Liver (tissue), 9 donors: Measurements from ENCODE around the gene TMEM220. TPM values are rescaled to one million over a fixed set of nuclear protein-coding genes. Genes with fewer than 3 reads are reported as not detected.
A peak's percentile ranks its signal among the peaks of the same experiment; 100 is the strongest.

Experiments
- DNase-seq: peaks from one replicate; pipeline ENCODE4 v3.0.0-alpha.2; 2017; ENCODE audit warnings: low spot score
- H3K27ac ChIP-seq, 2 donors: one replicate each; pipeline ENCODE4 v1.7.0; 2013; ENCODE audit warnings: inconsistent platforms in 2 of 2, low read length in 2 of 2, control low read depth in 1 of 2, low read depth in 1 of 2, mild to moderate bottlenecking in 1 of 2
- H3K27me3 ChIP-seq, 4 donors: one replicate each; pipeline versions ENCODE4 v1.6.1 to v1.7.0; 2013; ENCODE audit warnings: low read length in 3 of 4, inconsistent platforms in 1 of 4, mild to moderate bottlenecking in 1 of 4, moderate library complexity in 1 of 4; ENCODE audit not compliant: control insufficient read depth in 4 of 4, insufficient read depth in 4 of 4
- H3K36me3 ChIP-seq, 4 donors: one replicate each; pipeline versions ENCODE4 v1.6.1 to v1.7.0; 2013; ENCODE audit warnings: low read length in 3 of 4, mild to moderate bottlenecking in 3 of 4, low read depth in 1 of 4, moderate library complexity in 1 of 4; ENCODE audit not compliant: control insufficient read depth in 4 of 4, insufficient read depth in 3 of 4
- H3K4me1 ChIP-seq, 4 donors: one replicate each; pipeline versions ENCODE4 v1.6.1 to v1.7.0; 2013; ENCODE audit warnings: low read length in 3 of 4, mild to moderate bottlenecking in 3 of 4, moderate library complexity in 1 of 4; ENCODE audit not compliant: control insufficient read depth in 4 of 4, insufficient read depth in 4 of 4
- H3K4me3 ChIP-seq, 3 donors: one replicate each; pipeline versions ENCODE4 v1.6.1 to v1.7.0; 2013; ENCODE audit warnings: low read length in 3 of 3, control low read depth in 1 of 3, low read depth in 1 of 3, mild to moderate bottlenecking in 1 of 3
- H3K9ac ChIP-seq, 2 donors: one replicate each; pipeline ENCODE4 v1.7.0; 2013; ENCODE audit warnings: low read length in 2 of 2, mild to moderate bottlenecking in 2 of 2, moderate library complexity in 2 of 2, control low read depth in 1 of 2, low read depth in 1 of 2
- H3K9me3 ChIP-seq, 4 donors: one replicate each; pipeline versions ENCODE4 v1.6.1 to v1.7.0; 2013; ENCODE audit warnings: low read length in 3 of 4; ENCODE audit not compliant: control insufficient read depth in 4 of 4
- ATF3 ChIP-seq: IDR thresholded peaks from 2 replicates; pipeline ENCODE4 v1.6.1; 2016; ENCODE audit warnings: antibody characterized with exemption
- EGR1 ChIP-seq, 2 donors: IDR thresholded peaks; 2 replicates each; pipeline ENCODE4 v1.6.1; 2016 to 2018; ENCODE audit warnings: antibody characterized with exemption in 2 of 2, low read depth in 2 of 2
- FOXA1 ChIP-seq: IDR thresholded peaks from 2 replicates; pipeline ENCODE4 v1.6.1; 2016; ENCODE audit warnings: antibody characterized with exemption
- GABPA ChIP-seq, 2 donors: IDR thresholded peaks in 1 of 2; conservative IDR thresholded peaks in 1 of 2; 2 replicates each; pipeline ENCODE4 v1.6.1; 2016; ENCODE audit warnings: antibody characterized with exemption in 2 of 2, mild to moderate bottlenecking in 1 of 2, moderate library complexity in 1 of 2
- HNF4A ChIP-seq, 2 donors: conservative IDR thresholded peaks; 2 replicates each; pipeline ENCODE4 v1.6.1; 2016; ENCODE audit warnings: antibody characterized with exemption in 2 of 2, mild to moderate bottlenecking in 2 of 2
- HNF4G ChIP-seq: IDR thresholded peaks from 2 replicates; pipeline ENCODE4 v1.6.1; 2016; ENCODE audit warnings: antibody characterized with exemption
- JUND ChIP-seq, 2 donors: IDR thresholded peaks; 2 replicates each; pipeline ENCODE4 v1.6.1; 2016; ENCODE audit warnings: antibody characterized with exemption in 2 of 2
- MAX ChIP-seq: IDR thresholded peaks from 2 replicates; pipeline ENCODE4 v1.6.1; 2016; ENCODE audit warnings: antibody characterized with exemption
- NR2F2 ChIP-seq: IDR thresholded peaks from 2 replicates; pipeline ENCODE4 v1.6.1; 2016; ENCODE audit warnings: antibody characterized with exemption
- RAD21 ChIP-seq, 2 donors: IDR thresholded peaks; 2 replicates each; pipeline ENCODE4 v1.6.1; 2016; ENCODE audit warnings: antibody characterized with exemption in 2 of 2, mild to moderate bottlenecking in 2 of 2
- REST ChIP-seq: IDR thresholded peaks from 2 replicates; pipeline ENCODE4 v1.6.1; 2016; ENCODE audit warnings: antibody characterized with exemption, mild to moderate bottlenecking
- RXRA ChIP-seq, 2 donors: IDR thresholded peaks; 2 replicates each; pipeline ENCODE4 v1.6.1; 2017 to 2018; ENCODE audit warnings: antibody characterized with exemption in 2 of 2, mild to moderate bottlenecking in 1 of 2
- SP1 ChIP-seq: IDR thresholded peaks from 2 replicates; pipeline ENCODE4 v1.6.1; 2018; ENCODE audit warnings: antibody characterized with exemption, mild to moderate bottlenecking
- TAF1 ChIP-seq: conservative IDR thresholded peaks from 2 replicates; pipeline ENCODE4 v1.6.1; 2016; ENCODE audit warnings: antibody characterized with exemption, mild to moderate bottlenecking
- YY1 ChIP-seq: IDR thresholded peaks from 2 replicates; pipeline ENCODE4 v1.6.1; 2016; ENCODE audit warnings: antibody characterized with exemption, mild to moderate bottlenecking
- ZBTB33 ChIP-seq: IDR thresholded peaks from 2 replicates; pipeline ENCODE4 v1.6.1; 2016; ENCODE audit warnings: antibody characterized with exemption
- whole genome bisulfite sequencing: extraction: QIAGEN DNeasy Blood & Tissue Kit; methylation state at CpG from one replicate; pipeline ENCODE4 v1.1.7; 2013; 5-methylcytosine and 5-hydroxymethylcytosine counted together
- polyA plus RNA-seq, 2 donors: library from polyadenylated mRNA; stranded (reverse) in 1 of 2; unstranded in 1 of 2; fragments of 200-250 nt in 1 of 2; fragments of >200 nt in 1 of 2; fragmentation: Nextera tagmentation in 1 of 2; extraction: Ambion mirVana in 1 of 2; gene quantifications; one replicate each; pipeline versions ENCODE4 v1.2.1 to v1.2.3, GENCODE V29; 2013 to 2015
- total RNA-seq, 2 donors: library from RNA; depleted of rRNA; stranded (reverse); fragments of >200 nt; gene quantifications; one replicate each; pipeline ENCODE4 v1.2.3, GENCODE V29; 2014
- donor health status: healthy.
- donor health status: healthy.
- donor health status: healthy.
- donor health status: healthy.
- donor health status: healthy.

Gene TMEM220
- total and polyA plus RNA-seq, 4 donors, result 19.6 to 126 (median 28.8) TPM

GRCh38 chr17:10761281-10761680 lies 31.5 kb upstream of the TMEM220 start:
- peaks cover 0 to 7% (median 1%) of the 10 kb centered on the region in 4 donors for H3K36me3 ChIP-seq
- no peak overlapping the region for H3K4me3 ChIP-seq
- H3K27ac ChIP-seq, result no peak overlapping the region
- TF ChIP-seq NR2F2 (no peak), TAF1 (no peak), HNF4A (conservative IDR thresholded peaks at IDR 0.05) (no peak)
- H3K9ac ChIP-seq, result no peak overlapping the region
- WGBS, result 64% methylated on average over 2 of the region's 2 CpGs
- H3K4me1 ChIP-seq, result peaks cover 10 to 25% (median 20%) of the 10 kb centered on the region in 4 donors
- H3K9me3 ChIP-seq, result no peaks in the 10 kb centered on the region
- no peaks in the 10 kb centered on the region for H3K27me3 ChIP-seq
- DNase-seq, result no peak

- peak; percentile 72 for TF ChIP-seq SP1
- peak; percentile 11 for TF ChIP-seq HNF4G
- peak; percentile 13 for TF ChIP-seq YY1
- peak; percentile 42 for TF ChIP-seq MAX
- no peak for TF ChIP-seq GABPA (IDR thresholded peaks at IDR 0.05 in 1 of 2, conservative IDR thresholded peaks at IDR 0.05 in 1 of 2)
- peak; percentile 46 to 51 for TF ChIP-seq RXRA (IDR thresholded peaks at IDR 0.05)
- peak; percentile 85 to 87 for TF ChIP-seq EGR1 (IDR thresholded peaks at IDR 0.05; ENCODE audit: low read depth in 2 of 2)
- peak in 1 of 2 donors; percentile 29 for TF ChIP-seq RAD21 (IDR thresholded peaks at IDR 0.05)
- TF ChIP-seq NR2F2, result no peak
- TF ChIP-seq HNF4A (conservative IDR thresholded peaks at IDR 0.05), result peak; percentile 39 to 48
- TF ChIP-seq REST, result peak; percentile 60
- no peak for TF ChIP-seq FOXA1
- Histone ChIP-seq H3K9me3 (no peaks in the 10 kb centered on the region), H3K9ac (no peak overlapping the region), H3K27me3 (no peaks in the 10 kb centered on the region), H3K27ac (peak overlapping the region; percentile 86 to 87), H3K36me3 (peaks cover 0 to 3% (median 1%) of the 10 kb centered on the region in 4 donors), H3K4me1 (peaks cover 15 to 44% (median 34%) of the 10 kb centered on the region in 4 donors), H3K4me3 (no peak overlapping the region)
- DNase-seq, result no peak
- WGBS, result 36% methylated on average over 6 of the region's 6 CpGs
These were observed 28.2 kb upstream of the TMEM220 start for GRCh38 chr17:10758062-10758461.

- Histone ChIP-seq H3K4me3 (no peak overlapping the region), H3K9me3 (no peaks in the 10 kb centered on the region), H3K27me3 (no peaks in the 10 kb centered on the region), H3K9ac (peak overlapping the region in 1 of 2 donors; percentile 52), H3K27ac (peak overlapping the region; percentile 86 to 87), H3K4me1 (peaks cover 15 to 44% (median 34%) of the 10 kb centered on the region in 4 donors), H3K36me3 (peaks cover 0 to 3% (median 1%) of the 10 kb centered on the region in 4 donors)
- no peak for TF ChIP-seq GABPA (IDR thresholded peaks at IDR 0.05 in 1 of 2, conservative IDR thresholded peaks at IDR 0.05 in 1 of 2)
- TF ChIP-seq MAX, result no peak
- no peak for TF ChIP-seq FOXA1
- no peak for TF ChIP-seq HNF4A (conservative IDR thresholded peaks at IDR 0.05)
- TF ChIP-seq RAD21 (IDR thresholded peaks at IDR 0.05), result no peak
- no peak for TF ChIP-seq ZBTB33
- no peak for TF ChIP-seq ATF3
- TF ChIP-seq SP1, result no peak
- TF ChIP-seq RXRA (IDR thresholded peaks at IDR 0.05), result no peak
- TF ChIP-seq EGR1 (IDR thresholded peaks at IDR 0.05; ENCODE audit: low read depth in 2 of 2), result no peak
- TF ChIP-seq TAF1, result no peak
- TF ChIP-seq JUND (IDR thresholded peaks at IDR 0.05), result no peak
- no peak for TF ChIP-seq HNF4G
- WGBS, result 46% methylated on average over 2 of the region's 2 CpGs
- no peak for DNase-seq
These were observed 27.8 kb upstream of the TMEM220 start for GRCh38 chr17:10757647-10758046.
